ENCODE measurements around the gene CRAT.
"Not testable (repeated sequence)": the region's sequence is repeated elsewhere in the genome, so short reads cannot be mapped to it uniquely, and the experiment has no call there.

The CRAT gene

GRCh38 chr9:129138144-129138462 is 27.5 kb upstream of the CRAT start:
- no peak for DNase-seq

- no peak for DNase-seq
These were observed 26.9 kb upstream of the CRAT start for GRCh38 chr9:129137292-129138143.

GRCh38 chr9:129136446-129137035 is 25.9 kb upstream of the CRAT start:
- no peak for DNase-seq

GRCh38 chr9:129135476-129135875 is 24.9 kb upstream of the CRAT start:
- no peak for DNase-seq

GRCh38 chr9:129133082-129133481 is 22.5 kb upstream of the CRAT start:
- no peak for DNase-seq

- peak; percentile 79 to 80 for DNase-seq
These were observed 20.9 kb upstream of the CRAT start for GRCh38 chr9:129131300-129132145.

- no peak for DNase-seq
These were observed 20.2 kb upstream of the CRAT start for GRCh38 chr9:129130791-129131190.

- not testable (repeated sequence) for DNase-seq
These were observed 19.7 kb upstream of the CRAT start for GRCh38 chr9:129130271-129130670.

GRCh38 chr9:129128689-129129088 is 18.1 kb upstream of the CRAT start:
- no peak for DNase-seq

GRCh38 chr9:129126749-129127618 is 16.4 kb upstream of the CRAT start:
- no peak for DNase-seq

- DNase-seq = no peak
These were observed 14.9 kb upstream of the CRAT start for GRCh38 chr9:129125478-129125877.

- DNase-seq = no peak
These were observed 14.0 kb upstream of the CRAT start for GRCh38 chr9:129124506-129125069.

GRCh38 chr9:129122976-129123375 is 12.4 kb upstream of the CRAT start:
- not testable (repeated sequence) for DNase-seq

GRCh38 chr9:129122133-129122532 is 11.5 kb upstream of the CRAT start:
- DNase-seq = no peak

- DNase-seq = no peak
These were observed 10.9 kb upstream of the CRAT start for GRCh38 chr9:129121483-129121882.

GRCh38 chr9:129118799-129119198 is 8.2 kb upstream of the CRAT start:
- DNase-seq = no peak

- no peak for DNase-seq
These were observed 3.2 kb upstream of the CRAT start for GRCh38 chr9:129113645-129114304.

- DNase-seq = not testable (repeated sequence)
These were observed 1.9 kb upstream of the CRAT start for GRCh38 chr9:129112526-129112925.

- peak; percentile 2 to 27 for DNase-seq
These were observed 1.0 kb upstream of the CRAT start for GRCh38 chr9:129111528-129112151.

- DNase-seq = no peak
These were observed 447 bp downstream of the CRAT start for GRCh38 chr9:129109952-129110739.
